NCI-H526 treated with DMSO at 0.1 percent for 48 hours (cell line): ENCODE measurements around the gene CHN1.

Experiments used
- DNase-seq: peaks from one replicate; lab custom pipeline; 2025; lab: John Stamatoyannopoulos, UW

Gene CHN1

GRCh38 chr2:174924061-174924693 is 81.0 kb downstream of the CHN1 start:
- no peak for DNase-seq

GRCh38 chr2:174919947-174920595 is 85.1 kb downstream of the CHN1 start:
- no peak for DNase-seq

GRCh38 chr2:174918886-174919526 is 86.2 kb downstream of the CHN1 start:
- DNase-seq = no peak

DNA sequence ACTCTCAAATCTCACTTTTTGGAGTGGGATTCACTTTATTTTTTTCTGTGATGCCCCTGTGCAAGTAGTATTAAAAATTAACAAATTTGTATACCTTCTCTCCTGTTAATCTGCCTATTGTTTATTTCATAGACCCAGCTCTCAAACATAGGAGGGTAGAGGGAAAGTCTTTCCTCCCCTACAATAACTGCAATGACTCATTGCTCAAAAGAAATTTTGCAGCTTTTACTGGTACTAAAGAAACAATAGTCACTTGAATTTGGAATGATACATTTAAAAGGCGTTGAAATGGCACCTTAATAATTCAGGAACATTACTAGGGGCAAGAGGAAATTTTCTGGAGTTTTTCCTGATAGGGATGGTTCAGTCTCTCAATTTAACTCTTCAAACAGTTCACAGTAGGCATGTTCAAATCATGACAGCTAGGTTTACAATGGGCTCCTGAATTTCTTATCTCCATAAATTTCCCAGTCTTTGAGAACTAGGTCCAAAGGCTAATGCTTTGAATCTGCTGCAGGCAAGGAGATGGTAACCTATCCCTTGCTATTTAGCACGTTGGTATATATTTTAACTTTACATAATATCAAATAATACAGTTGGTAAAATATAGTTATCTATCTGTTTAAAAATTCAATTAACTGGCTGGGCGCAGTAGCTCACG is 88.8 kb downstream of the CHN1 start:
- no peak for DNase-seq

DNA sequence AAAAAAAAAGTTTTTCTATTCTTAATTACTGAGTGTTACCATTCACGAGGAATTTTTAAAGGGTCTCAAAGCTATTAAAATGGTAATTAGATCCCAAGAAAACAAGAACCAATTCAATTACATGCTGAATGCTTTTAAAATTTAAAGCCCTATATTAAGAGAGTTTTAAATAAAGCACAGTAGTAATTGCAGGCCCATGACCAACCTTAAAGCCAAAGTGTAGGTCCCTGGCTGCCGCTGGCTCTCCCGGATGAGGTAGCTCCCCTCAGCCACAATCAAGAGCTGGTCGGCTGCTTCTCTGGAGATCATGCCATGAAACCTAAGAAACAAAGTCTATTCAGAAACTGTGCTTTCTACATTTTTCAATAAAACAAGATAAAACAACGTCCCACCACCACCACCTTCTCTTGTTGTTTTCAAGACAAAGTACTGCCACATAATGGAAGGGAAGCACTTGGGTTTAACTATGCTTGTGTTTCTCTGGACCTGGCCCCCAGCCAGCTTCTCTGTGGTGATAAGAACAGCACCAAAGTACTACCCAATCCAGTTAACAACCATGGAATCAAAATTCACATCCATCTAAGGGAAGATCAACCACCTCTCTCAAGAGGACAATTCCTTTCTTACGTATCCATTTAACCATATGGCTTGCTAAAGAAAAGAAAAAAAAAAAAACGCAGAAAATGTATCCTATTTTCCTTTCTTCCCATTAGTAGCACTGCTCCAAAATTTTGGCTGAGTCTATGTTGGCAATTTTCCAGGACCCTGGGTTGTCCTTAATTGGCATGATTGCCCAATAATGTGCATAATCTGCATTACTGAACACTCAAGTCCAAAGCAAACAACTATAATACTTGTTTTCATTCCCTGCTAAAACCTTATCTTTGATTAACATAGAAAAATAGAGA is 90.1 kb downstream of the CHN1 start:
- DNase-seq = no peak

- DNase-seq = no peak
Observed at GRCh38 chr2:174908284-174908683, 96.9 kb downstream of the CHN1 start.

DNA sequence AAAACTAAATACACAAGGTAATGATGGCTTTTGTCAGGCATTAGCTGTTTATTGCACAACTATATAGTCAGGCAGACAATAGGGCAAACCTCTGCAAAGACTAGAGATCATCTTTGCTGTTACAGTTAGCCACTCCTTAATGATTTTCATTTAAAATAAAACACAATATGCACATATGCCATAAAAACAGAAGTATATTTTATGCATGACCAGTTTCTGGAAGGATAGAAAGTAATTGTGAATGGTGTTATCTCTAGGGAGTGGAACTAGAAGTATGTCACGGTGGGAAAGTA is 102.0 kb downstream of the CHN1 start:
- no peak for DNase-seq

DNA sequence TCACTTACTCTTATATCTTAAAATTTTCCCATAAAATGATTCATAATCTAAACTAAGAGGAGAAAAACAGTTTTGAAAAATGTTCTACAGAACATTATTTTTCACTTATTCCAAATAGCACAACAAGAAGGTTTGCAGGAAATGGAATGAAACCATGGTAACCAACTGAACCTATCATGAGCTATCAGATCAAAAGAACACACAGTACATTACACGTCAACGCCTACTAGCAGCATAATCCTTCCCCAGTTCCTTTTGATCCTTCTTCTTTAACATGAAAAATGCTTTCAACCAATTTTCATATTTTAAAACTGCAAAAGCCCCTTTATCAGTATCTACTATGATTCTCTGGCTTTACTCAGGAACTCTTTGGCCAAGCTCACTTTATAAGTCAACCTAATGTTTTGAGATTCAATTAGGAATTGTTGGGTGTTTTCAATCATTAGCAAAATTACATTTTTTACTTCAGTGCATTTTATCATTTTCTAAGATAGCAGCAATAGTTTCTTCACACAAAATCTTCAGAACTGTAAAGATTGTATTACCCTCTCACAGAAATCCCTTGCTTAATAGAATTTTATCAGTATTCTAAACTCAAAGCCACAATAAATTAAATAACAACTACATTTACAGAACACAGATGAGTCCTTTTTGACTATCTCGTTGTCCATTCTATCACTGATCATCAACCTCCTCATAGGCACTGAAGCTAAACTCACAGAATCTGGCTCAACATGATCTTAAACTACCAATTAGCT is 102.5 kb downstream of the CHN1 start:
- no peak for DNase-seq

DNA sequence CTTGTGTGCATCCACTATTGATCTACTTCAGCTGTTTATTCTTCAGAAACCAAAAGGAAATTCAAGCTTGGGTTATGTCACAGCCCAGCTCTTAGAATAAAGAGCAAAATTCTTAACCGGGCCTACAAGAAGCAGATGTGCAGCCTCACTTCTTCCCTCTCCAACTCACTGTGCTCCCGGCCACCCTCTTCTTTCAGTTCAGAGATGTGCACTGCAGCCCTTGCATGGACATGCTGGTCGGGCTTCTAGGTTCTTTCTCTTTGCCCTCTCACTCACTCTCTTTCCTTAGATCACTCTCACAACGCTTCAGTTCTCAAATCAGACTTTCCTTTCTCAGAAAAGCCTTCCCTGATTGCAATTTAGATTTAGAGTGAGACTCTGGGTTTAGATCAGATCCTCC is 104.1 kb downstream of the CHN1 start:
- no peak for DNase-seq

DNA sequence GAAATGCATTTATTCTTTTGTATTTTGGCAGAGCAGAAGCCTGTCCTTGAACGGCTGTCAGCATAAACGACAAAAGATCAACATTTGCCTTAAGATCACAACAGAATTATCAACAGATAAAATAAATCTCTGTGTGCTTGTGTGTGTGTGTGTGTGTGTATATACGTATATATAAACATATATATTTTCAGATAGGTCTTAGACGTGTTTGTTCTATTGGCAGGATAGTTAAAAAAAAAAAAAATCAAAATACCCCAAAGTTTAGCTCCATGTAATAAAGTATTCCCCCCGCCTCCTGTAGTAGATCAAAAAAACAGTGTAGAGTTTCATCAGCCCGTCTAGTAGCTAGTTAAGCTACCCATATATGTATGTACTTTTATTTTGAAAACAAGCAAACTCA is 107.9 kb downstream of the CHN1 start:
- no peak for DNase-seq

DNA sequence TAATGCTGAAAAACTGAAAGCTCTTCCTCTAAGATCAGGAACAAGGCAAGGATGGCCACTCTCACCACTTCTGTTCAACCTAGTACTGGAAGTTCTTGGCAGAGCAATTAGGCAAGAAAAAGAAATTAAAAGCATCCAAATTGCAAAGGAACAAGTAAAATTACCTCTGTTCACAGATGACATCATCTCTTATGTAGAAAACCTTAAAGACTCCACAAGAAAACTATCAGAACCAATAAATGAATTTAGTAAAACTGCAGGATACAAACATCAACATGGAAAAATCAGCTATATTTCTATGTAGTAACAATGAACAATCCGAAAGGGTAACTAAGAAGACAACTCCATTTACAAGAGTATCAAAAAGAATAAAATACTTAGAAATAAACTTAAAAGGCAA is 112.2 kb downstream of the CHN1 start:
- DNase-seq = no peak

DNA sequence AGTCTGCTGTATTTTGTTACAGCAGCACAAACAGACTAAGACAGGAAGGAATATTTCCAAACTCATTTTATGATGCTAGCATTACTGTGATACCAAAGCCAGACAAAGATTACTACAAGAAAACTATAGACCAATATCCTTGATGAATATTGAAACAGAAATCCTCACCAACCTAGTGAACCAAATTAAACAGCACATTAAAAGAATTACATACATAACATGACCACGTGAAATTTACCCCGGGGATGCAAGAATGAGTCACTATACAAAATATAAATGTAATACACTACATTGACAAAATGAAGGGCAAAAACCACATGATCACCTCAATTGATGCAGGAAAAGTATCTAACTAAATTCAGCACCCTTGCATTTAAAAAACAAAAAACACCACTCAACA is 112.6 kb downstream of the CHN1 start:
- DNase-seq = no peak

- DNase-seq = no peak
Observed at GRCh38 chr2:174888646-174889271, 116.4 kb downstream of the CHN1 start.

GRCh38 chr2:174888146-174888545 is 117.0 kb downstream of the CHN1 start:
- no peak for DNase-seq

- DNase-seq = no peak
Observed at GRCh38 chr2:174882416-174882815, 122.8 kb downstream of the CHN1 start.

DNA sequence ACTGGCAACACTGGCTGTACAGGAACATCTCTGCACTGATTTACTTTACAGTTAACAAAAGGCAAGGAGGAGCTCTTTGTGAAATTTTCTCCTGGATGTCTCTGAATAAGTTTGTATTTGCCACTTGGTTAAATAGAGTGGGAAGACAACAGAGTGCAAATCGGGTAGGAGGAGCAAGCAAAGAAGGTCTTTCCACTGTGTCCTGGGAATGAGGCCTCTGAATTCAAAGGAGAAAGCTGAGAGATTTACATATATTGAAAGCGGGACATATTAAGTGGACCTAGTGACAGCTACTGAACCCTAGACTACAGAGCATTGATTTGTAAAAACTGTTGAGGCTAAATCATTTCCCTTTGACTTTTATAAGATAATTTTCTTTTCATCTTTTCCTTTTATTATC is 123.5 kb downstream of the CHN1 start:
- no peak for DNase-seq

DNA sequence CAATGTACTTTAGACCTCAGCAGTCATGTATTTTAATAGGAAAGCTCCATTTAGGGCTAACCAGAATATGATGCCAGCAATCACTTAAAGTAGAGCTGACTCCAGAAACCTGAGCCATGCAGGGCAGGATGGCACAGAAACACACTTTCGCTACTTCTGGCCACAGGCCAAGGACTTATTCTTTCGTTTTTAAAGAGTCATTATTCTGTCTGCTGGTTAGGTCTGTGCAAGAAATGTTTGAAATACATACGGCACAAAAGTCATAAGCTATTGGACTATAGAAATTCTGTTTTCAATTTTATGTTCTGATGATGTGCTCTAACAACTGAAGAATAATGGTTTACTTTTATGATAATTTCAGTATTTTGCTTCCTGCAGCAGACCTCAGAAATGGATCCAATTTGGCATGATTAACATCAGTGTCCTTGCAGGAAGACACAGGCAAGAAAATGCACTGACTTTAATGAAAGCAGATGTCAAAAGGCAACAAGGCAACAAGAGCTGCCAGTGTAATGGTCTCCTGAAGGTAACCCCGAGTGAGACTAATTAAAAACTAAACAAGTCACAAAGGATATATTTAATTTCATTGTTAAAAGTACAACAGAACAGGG is 126.5 kb downstream of the CHN1 start:
- DNase-seq = no peak

DNA sequence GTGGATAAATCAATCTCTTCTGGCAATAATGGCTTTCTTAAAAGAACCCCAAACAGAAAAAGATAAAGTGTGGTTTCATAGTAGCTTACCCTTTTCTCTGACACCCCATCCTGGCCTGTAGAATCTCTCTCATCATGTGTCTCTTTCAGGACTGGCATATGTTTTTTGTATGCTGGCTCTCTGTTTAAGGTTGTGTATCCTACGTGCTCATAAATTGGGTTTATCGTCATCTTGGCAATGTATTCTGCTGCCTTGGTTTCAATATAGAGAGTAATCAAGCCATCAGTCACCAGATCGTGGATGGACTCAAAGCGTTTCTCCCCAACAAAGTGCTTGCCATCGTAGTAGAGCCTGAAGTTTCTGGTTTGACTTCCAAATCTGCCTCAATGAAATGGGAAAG is 127.4 kb downstream of the CHN1 start:
- DNase-seq = no peak

GRCh38 chr2:174877301-174877700 is 127.9 kb downstream of the CHN1 start:
- DNase-seq = no peak

- no peak for DNase-seq
Observed at GRCh38 chr2:174874085-174874484, 131.1 kb downstream of the CHN1 start.

- no peak for DNase-seq
Observed at GRCh38 chr2:174873471-174873870, 131.7 kb downstream of the CHN1 start.
